HEK293 (cell line): ENCODE results near the gene UGT1A6.

Experiments
- CTCF ChIA-PET: fragments of 350-600 bp; formaldehyde crosslinking; extraction: SDS; loops from one replicate; lab custom pipeline; 2021; ENCODE audit warnings: antibody characterized with exemption; lab: Yijun Ruan, JAX
- POLR2A ChIA-PET: fragments of 300-600 bp; formaldehyde crosslinking; extraction: SDS; loops from one replicate; lab custom pipeline; 2020; ENCODE audit warnings: antibody characterized with exemption, inconsistent platforms; lab: Yijun Ruan, JAX
- H3K27ac ChIP-seq: fragments of 200-500 bp; sonication (Bioruptor generic); 2 replicates; pipeline ENCODE4 v1.5.1; 2014; ENCODE audit warnings: low read depth, low read length, control low read depth, inconsistent platforms; ENCODE audit errors: extremely low read depth
- H3K36me3 ChIP-seq, 2 experiments: fragments of 200-500 bp in 1 of 2; sonication (Bioruptor generic) in 1 of 2; 1 replicate in 1 of 2; 2 replicates in 1 of 2; pipeline ENCODE4 v1.5.1; 2014 to 2017; ENCODE audit warnings: inconsistent platforms in 2 of 2, low read length in 2 of 2; ENCODE audit not compliant: control insufficient read depth in 2 of 2, insufficient read depth in 1 of 2
- H3K4me1 ChIP-seq: fragments of 200-500 bp; sonication (Bioruptor generic); 2 replicates; pipeline ENCODE4 v1.5.1; 2014; ENCODE audit warnings: mild to moderate bottlenecking, low read length, inconsistent platforms; ENCODE audit not compliant: control insufficient read depth, insufficient read depth
- H3K4me3 ChIP-seq: 2 replicates; pipeline ENCODE4 v1.5.1; 2011; ENCODE audit warnings: low read depth, mild to moderate bottlenecking, control low read depth, low read length, moderate library complexity
- H3K9me3 ChIP-seq: fragments of 200-500 bp; sonication (Bioruptor generic); 2 replicates; pipeline ENCODE4 v1.5.1; 2014; ENCODE audit warnings: low read depth, low read length, inconsistent platforms; ENCODE audit not compliant: control insufficient read depth, insufficient read depth
- BCL11A ChIP-seq: fragments of 450-650 bp; formaldehyde crosslinking; IDR thresholded peaks from 2 replicates; pipeline ENCODE4 v1.5.1; 2016; ENCODE audit warnings: low read depth, missing biosample characterization, missing genetic modification characterization
- GLI4 ChIP-seq: fragments of 450-650 bp; formaldehyde crosslinking; IDR thresholded peaks from 2 replicates; pipeline ENCODE4 v1.5.1; 2016; ENCODE audit warnings: missing biosample characterization, missing genetic modification characterization
- GLIS1 ChIP-seq: fragments of 450-650 bp; formaldehyde crosslinking; IDR thresholded peaks from 2 replicates; pipeline ENCODE4 v1.5.1; 2016; ENCODE audit warnings: missing biosample characterization, missing genetic modification characterization
- IKZF3 ChIP-seq: fragments of 450-650 bp; IDR thresholded peaks from 2 replicates; pipeline ENCODE4 v1.5.0; 2018; ENCODE audit warnings: missing biosample characterization, mild to moderate bottlenecking, missing genetic modification characterization, moderate library complexity
- MZF1 ChIP-seq: fragments of 450-650 bp; formaldehyde crosslinking; IDR thresholded peaks from 2 replicates; pipeline ENCODE4 v1.5.1; 2017; ENCODE audit warnings: missing biosample characterization, missing genetic modification characterization, borderline replicate concordance
- REPIN1 ChIP-seq: fragments of 450-650 bp; formaldehyde crosslinking; IDR thresholded peaks from 2 replicates; pipeline ENCODE4 v1.5.1; 2017; ENCODE audit warnings: missing biosample characterization, missing genetic modification characterization, low read depth
- SCRT1 ChIP-seq: fragments of 450-650 bp; formaldehyde crosslinking; IDR thresholded peaks from 2 replicates; pipeline ENCODE4 v1.5.1; 2016; ENCODE audit warnings: missing biosample characterization, missing genetic modification characterization, borderline replicate concordance
- SP7 ChIP-seq: fragments of 450-650 bp; formaldehyde crosslinking; IDR thresholded peaks from 2 replicates; pipeline ENCODE4 v1.5.1; 2016; ENCODE audit warnings: missing biosample characterization, missing genetic modification characterization
- ZNF138 ChIP-seq: fragments of 450-650 bp; formaldehyde crosslinking; IDR thresholded peaks from 2 replicates; pipeline ENCODE4 v1.5.1; 2016; ENCODE audit warnings: missing biosample characterization, missing genetic modification characterization, borderline replicate concordance
- ZNF335 ChIP-seq: fragments of 450-650 bp; formaldehyde crosslinking; conservative IDR thresholded peaks from 2 replicates; pipeline ENCODE4 v1.5.1; 2016; ENCODE audit warnings: missing biosample characterization, missing genetic modification characterization
- ZNF341 ChIP-seq: fragments of 450-650 bp; formaldehyde crosslinking; IDR thresholded peaks from 2 replicates; pipeline ENCODE4; 2016; ENCODE audit warnings: low read depth, missing biosample characterization, missing genetic modification characterization
- ZNF433 ChIP-seq: fragments of 450-650 bp; formaldehyde crosslinking; IDR thresholded peaks from 2 replicates; pipeline ENCODE4 v1.5.1; 2016; ENCODE audit warnings: missing biosample characterization, missing genetic modification characterization, low read depth
- ZNF48 ChIP-seq: fragments of 450-650 bp; formaldehyde crosslinking; IDR thresholded peaks from 2 replicates; pipeline ENCODE4 v1.5.1; 2016; ENCODE audit warnings: missing biosample characterization, missing genetic modification characterization
- ZNF501 ChIP-seq: fragments of 450-650 bp; formaldehyde crosslinking; IDR thresholded peaks from 2 replicates; pipeline ENCODE4 v1.5.1; 2016; ENCODE audit warnings: missing biosample characterization, missing genetic modification characterization
- ZNF571 ChIP-seq: fragments of 450-650 bp; formaldehyde crosslinking; IDR thresholded peaks from 2 replicates; pipeline ENCODE4 v1.5.0; 2017; ENCODE audit warnings: missing biosample characterization, missing genetic modification characterization
- ZNF623 ChIP-seq: fragments of 450-650 bp; formaldehyde crosslinking; IDR thresholded peaks from 2 replicates; pipeline ENCODE4 v1.5.1; 2016; ENCODE audit warnings: missing biosample characterization, missing genetic modification characterization
- ZNF76 ChIP-seq: fragments of 450-650 bp; formaldehyde crosslinking; IDR thresholded peaks from 2 replicates; pipeline ENCODE4; 2016; ENCODE audit warnings: low read depth, missing biosample characterization, missing genetic modification characterization, borderline replicate concordance
- ZSCAN16 ChIP-seq: fragments of 450-650 bp; formaldehyde crosslinking; IDR thresholded peaks from 2 replicates; pipeline ENCODE4 v1.5.1; 2016; ENCODE audit warnings: missing biosample characterization, missing genetic modification characterization
- TF ChIP-seq, protein P1 (sequence below): fragments of 450-650 bp; formaldehyde crosslinking; IDR thresholded peaks from 2 replicates; pipeline ENCODE4 v1.5.1; 2017; ENCODE audit warnings: missing biosample characterization, missing genetic modification characterization
- TF ChIP-seq, protein P2 (sequence below): fragments of 450-650 bp; formaldehyde crosslinking; conservative IDR thresholded peaks from 2 replicates; pipeline ENCODE4 v1.5.1; 2016; ENCODE audit warnings: low read depth, missing biosample characterization, missing genetic modification characterization
- TF ChIP-seq, protein P3 (sequence below): fragments of 450-650 bp; formaldehyde crosslinking; IDR thresholded peaks from 2 replicates; pipeline ENCODE4 v1.5.1; 2016; ENCODE audit warnings: missing biosample characterization, missing genetic modification characterization
- TF ChIP-seq, protein P4 (sequence below): fragments of 450-650 bp; formaldehyde crosslinking; IDR thresholded peaks from 2 replicates; pipeline ENCODE4 v1.5.1; 2016; ENCODE audit warnings: missing biosample characterization, missing genetic modification characterization

UGT1A6 gene

DNA sequence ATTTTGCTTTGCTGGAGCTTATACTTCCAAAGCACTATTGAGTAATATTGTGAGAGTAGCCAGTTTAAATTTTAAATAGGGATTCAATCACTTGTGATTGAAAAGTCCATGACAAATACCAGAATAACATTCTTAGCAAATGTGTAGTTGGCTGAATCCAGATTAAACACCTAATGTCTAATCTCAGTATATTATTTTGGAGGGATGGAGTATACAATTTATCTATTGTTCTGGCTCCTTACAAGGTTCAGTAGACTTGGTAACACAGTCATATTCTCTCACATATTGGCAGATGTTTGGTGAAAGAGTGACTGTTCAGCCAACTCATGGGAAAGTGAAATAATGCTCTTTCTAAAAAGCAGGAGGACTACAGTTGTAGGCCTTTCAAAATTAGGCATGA is 18.8 kb upstream of the UGT1A6 start (continued):
- TF ChIP-seq, protein P1, sequence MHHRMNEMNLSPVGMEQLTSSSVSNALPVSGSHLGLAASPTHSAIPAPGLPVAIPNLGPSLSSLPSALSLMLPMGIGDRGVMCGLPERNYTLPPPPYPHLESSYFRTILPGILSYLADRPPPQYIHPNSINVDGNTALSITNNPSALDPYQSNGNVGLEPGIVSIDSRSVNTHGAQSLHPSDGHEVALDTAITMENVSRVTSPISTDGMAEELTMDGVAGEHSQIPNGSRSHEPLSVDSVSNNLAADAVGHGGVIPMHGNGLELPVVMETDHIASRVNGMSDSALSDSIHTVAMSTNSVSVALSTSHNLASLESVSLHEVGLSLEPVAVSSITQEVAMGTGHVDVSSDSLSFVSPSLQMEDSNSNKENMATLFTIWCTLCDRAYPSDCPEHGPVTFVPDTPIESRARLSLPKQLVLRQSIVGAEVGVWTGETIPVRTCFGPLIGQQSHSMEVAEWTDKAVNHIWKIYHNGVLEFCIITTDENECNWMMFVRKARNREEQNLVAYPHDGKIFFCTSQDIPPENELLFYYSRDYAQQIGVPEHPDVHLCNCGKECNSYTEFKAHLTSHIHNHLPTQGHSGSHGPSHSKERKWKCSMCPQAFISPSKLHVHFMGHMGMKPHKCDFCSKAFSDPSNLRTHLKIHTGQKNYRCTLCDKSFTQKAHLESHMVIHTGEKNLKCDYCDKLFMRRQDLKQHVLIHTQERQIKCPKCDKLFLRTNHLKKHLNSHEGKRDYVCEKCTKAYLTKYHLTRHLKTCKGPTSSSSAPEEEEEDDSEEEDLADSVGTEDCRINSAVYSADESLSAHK: no peak
- TF ChIP-seq ZSCAN16 (tag by site-specific recombination): no peak
- no peak for TF ChIP-seq IKZF3 (tag by site-specific recombination)
- no peak for TF ChIP-seq ZNF501
- TF ChIP-seq ZNF48 (tag by site-specific recombination): no peak
- TF ChIP-seq BCL11A (tag by site-specific recombination): no peak
- TF ChIP-seq, all 188 proteins: peak for 0

- H3K9me3 ChIP-seq: no peaks in the 10 kb centered on the region
- TF ChIP-seq GLI4 (tag by site-specific recombination) (no peak), ZNF571 (tag by site-specific recombination) (no peak)
- TF ChIP-seq, all 188 proteins: peak for 0
- CTCF ChIA-PET: no interaction called here
- Histone ChIP-seq H3K4me1 (peaks cover 4% of the 10 kb centered on the region; the same call in 1 of the 2 replicates), H3K36me3 (no peaks in the 10 kb centered on the region), H3K4me3 (no peak overlapping the region), H3K27ac (no peak overlapping the region)
- POLR2A ChIA-PET: no interaction called here
Observed at GRCh38 chr2:233674314-233674713, 18.4 kb upstream of the UGT1A6 start.

DNA sequence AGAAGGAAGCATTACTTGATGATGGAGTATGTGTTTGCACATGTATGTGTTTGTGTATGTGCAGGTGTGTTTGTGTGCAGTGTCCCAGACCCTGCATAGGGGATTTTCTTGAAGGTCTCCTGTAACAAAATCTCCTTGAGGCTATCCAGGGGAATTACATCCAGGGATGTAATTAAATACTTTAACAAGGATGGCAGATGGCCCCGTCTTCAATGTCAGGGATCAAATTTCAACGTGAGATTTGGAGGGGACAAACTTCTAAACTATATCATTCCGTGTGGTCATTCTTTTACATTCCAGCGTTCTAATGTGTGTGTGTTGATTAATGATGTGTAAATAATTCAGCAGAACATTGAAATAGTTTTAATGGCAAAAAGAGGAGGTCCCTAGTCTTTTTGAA is 17.7 kb upstream of the UGT1A6 start:
- CTCF ChIA-PET: no interaction called here
- Histone ChIP-seq H3K4me1 (peaks cover 4% of the 10 kb centered on the region; the same call in 1 of the 2 replicates), H3K4me3 (no peak overlapping the region), H3K27ac (no peak overlapping the region), H3K36me3 (no peaks in the 10 kb centered on the region), H3K9me3 (no peaks in the 10 kb centered on the region)
- POLR2A ChIA-PET: no interaction called here
- TF ChIP-seq MZF1 (peak; percentile 60; the same call in 1 of the 2 replicates), ZNF335 (tag by site-specific recombination) (no peak), SCRT1 (tag by site-specific recombination) (no peak), ZNF433 (no peak), GLIS1 (tag by site-specific recombination) (peak; percentile 65), REPIN1 (no peak), ZNF76 (tag by site-specific recombination) (no peak), SP7 (tag by site-specific recombination) (peak; percentile 80), ZNF138 (no peak), ZNF341 (tag by site-specific recombination) (no peak), ZNF623 (tag by site-specific recombination) (no peak)
- TF ChIP-seq, protein P2, sequence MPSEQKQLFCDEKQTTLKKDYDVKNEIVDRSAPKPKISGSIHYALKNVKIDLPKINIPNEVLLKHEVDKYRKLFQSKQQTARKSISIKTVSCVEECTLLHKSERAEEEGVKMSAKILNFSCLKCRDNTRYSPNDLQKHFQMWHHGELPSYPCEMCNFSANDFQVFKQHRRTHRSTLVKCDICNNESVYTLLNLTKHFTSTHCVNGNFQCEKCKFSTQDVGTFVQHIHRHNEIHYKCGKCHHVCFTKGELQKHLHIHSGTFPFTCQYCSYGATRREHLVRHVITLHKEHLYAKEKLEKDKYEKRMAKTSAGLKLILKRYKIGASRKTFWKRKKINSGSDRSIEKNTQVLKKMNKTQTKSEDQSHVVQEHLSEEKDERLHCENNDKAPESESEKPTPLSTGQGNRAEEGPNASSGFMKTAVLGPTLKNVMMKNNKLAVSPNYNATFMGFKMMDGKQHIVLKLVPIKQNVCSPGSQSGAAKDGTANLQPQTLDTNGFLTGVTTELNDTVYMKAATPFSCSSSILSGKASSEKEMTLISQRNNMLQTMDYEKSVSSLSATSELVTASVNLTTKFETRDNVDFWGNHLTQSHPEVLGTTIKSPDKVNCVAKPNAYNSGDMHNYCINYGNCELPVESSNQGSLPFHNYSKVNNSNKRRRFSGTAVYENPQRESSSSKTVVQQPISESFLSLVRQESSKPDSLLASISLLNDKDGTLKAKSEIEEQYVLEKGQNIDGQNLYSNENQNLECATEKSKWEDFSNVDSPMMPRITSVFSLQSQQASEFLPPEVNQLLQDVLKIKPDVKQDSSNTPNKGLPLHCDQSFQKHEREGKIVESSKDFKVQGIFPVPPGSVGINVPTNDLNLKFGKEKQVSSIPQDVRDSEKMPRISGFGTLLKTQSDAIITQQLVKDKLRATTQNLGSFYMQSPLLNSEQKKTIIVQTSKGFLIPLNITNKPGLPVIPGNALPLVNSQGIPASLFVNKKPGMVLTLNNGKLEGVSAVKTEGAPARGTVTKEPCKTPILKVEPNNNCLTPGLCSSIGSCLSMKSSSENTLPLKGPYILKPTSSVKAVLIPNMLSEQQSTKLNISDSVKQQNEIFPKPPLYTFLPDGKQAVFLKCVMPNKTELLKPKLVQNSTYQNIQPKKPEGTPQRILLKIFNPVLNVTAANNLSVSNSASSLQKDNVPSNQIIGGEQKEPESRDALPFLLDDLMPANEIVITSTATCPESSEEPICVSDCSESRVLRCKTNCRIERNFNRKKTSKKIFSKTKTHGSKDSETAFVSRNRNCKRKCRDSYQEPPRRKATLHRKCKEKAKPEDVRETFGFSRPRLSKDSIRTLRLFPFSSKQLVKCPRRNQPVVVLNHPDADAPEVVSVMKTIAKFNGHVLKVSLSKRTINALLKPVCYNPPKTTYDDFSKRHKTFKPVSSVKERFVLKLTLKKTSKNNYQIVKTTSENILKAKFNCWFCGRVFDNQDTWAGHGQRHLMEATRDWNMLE (tag by site-specific recombination): no peak
- TF ChIP-seq, protein P3, sequence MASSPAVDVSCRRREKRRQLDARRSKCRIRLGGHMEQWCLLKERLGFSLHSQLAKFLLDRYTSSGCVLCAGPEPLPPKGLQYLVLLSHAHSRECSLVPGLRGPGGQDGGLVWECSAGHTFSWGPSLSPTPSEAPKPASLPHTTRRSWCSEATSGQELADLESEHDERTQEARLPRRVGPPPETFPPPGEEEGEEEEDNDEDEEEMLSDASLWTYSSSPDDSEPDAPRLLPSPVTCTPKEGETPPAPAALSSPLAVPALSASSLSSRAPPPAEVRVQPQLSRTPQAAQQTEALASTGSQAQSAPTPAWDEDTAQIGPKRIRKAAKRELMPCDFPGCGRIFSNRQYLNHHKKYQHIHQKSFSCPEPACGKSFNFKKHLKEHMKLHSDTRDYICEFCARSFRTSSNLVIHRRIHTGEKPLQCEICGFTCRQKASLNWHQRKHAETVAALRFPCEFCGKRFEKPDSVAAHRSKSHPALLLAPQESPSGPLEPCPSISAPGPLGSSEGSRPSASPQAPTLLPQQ (tag by site-specific recombination): no peak
- TF ChIP-seq, protein P4, sequence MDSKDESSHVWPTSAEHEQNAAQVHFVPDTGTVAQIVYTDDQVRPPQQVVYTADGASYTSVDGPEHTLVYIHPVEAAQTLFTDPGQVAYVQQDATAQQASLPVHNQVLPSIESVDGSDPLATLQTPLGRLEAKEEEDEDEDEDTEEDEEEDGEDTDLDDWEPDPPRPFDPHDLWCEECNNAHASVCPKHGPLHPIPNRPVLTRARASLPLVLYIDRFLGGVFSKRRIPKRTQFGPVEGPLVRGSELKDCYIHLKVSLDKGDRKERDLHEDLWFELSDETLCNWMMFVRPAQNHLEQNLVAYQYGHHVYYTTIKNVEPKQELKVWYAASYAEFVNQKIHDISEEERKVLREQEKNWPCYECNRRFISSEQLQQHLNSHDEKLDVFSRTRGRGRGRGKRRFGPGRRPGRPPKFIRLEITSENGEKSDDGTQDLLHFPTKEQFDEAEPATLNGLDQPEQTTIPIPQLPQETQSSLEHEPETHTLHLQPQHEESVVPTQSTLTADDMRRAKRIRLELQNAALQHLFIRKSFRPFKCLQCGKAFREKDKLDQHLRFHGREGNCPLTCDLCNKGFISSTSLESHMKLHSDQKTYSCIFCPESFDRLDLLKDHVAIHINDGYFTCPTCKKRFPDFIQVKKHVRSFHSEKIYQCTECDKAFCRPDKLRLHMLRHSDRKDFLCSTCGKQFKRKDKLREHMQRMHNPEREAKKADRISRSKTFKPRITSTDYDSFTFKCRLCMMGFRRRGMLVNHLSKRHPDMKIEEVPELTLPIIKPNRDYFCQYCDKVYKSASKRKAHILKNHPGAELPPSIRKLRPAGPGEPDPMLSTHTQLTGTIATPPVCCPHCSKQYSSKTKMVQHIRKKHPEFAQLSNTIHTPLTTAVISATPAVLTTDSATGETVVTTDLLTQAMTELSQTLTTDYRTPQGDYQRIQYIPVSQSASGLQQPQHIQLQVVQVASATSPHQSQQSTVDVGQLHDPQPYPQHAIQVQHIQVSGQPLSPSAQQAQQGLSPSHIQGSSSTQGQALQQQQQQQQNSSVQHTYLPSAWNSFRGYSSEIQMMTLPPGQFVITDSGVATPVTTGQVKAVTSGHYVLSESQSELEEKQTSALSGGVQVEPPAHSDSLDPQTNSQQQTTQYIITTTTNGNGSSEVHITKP: peak; percentile 43
